Nephron progenitor cell (in vitro differentiated cells): ENCODE data around the gene TIGD3.
A peak's percentile ranks its signal among the peaks of the same experiment; 100 is the strongest.

Experiments
- DNase-seq: peaks from one replicate; pipeline ENCODE4 v3.0.0; 2021
- H3K27ac Mint-ChIP-seq: 2 replicates; pipeline ENCODE4 v1.8.0; 2021; ENCODE audit warnings: mild to moderate bottlenecking, moderate library complexity, mixed read lengths
- H3K27me3 Mint-ChIP-seq: 2 replicates; pipeline ENCODE4 v1.8.0; 2021; ENCODE audit warnings: mild to moderate bottlenecking, low read depth, mixed read lengths; ENCODE audit not compliant: poor library complexity
- H3K36me3 Mint-ChIP-seq: 2 replicates; pipeline ENCODE4 v1.8.0; 2021; ENCODE audit warnings: low read depth, mixed read lengths
- H3K4me1 Mint-ChIP-seq: 2 replicates; pipeline ENCODE4 v1.8.0; 2021; ENCODE audit warnings: mixed read lengths
- H3K4me3 Mint-ChIP-seq: 2 replicates; pipeline ENCODE4 v1.8.0; 2021; ENCODE audit warnings: mild to moderate bottlenecking, moderate library complexity, mixed read lengths
- H3K9me3 Mint-ChIP-seq: 2 replicates; pipeline ENCODE4 v1.8.0; 2021; ENCODE audit warnings: mild to moderate bottlenecking, moderate library complexity, mixed read lengths
- TF ChIP-seq, protein P1 (sequence below): fragments of 200-600 bp; sonication (generic); IDR thresholded peaks from 2 replicates; pipeline ENCODE4 v1.5.0; 2021; ENCODE audit warnings: antibody characterized with exemption

TIGD3 gene

DNA sequence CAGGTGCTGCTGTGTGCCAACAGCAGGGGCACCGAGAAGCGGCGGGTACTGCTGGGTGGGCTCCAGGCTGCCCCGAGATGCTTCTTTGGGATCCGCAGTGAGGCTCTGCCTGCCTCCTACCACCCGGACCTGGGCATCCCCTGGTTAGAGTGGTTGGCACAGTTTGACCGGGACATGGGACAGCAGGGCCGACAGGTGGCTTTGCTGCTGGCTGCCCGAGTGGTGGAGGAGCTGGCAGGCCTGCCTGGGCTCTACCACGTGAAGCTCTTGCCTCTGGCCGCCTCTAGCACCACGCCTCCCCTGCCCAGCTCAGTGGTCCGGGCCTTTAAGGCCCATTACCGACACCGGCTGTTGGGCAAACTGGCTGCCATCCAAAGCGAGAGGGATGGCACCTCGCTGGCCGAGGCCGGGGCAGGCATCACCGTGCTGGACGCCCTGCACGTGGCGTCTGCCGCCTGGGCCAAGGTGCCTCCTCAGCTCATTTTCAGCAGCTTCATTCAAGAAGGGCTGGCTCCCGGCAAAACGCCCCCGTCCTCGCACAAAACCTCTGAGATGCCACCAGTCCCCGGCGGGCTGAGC, 1.9 kb downstream of the TIGD3 start:
- TF ChIP-seq, protein P1, sequence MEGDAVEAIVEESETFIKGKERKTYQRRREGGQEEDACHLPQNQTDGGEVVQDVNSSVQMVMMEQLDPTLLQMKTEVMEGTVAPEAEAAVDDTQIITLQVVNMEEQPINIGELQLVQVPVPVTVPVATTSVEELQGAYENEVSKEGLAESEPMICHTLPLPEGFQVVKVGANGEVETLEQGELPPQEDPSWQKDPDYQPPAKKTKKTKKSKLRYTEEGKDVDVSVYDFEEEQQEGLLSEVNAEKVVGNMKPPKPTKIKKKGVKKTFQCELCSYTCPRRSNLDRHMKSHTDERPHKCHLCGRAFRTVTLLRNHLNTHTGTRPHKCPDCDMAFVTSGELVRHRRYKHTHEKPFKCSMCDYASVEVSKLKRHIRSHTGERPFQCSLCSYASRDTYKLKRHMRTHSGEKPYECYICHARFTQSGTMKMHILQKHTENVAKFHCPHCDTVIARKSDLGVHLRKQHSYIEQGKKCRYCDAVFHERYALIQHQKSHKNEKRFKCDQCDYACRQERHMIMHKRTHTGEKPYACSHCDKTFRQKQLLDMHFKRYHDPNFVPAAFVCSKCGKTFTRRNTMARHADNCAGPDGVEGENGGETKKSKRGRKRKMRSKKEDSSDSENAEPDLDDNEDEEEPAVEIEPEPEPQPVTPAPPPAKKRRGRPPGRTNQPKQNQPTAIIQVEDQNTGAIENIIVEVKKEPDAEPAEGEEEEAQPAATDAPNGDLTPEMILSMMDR = no peak
- Mint-ChIP-seq H3K9me3 (no peaks in the 10 kb centered on the region), H3K27ac (no peak overlapping the region), H3K4me1 (peaks cover 38% of the 10 kb centered on the region), H3K36me3 (peaks cover 16% of the 10 kb centered on the region), H3K27me3 (peaks cover 42% of the 10 kb centered on the region), H3K4me3 (peak overlapping the region; percentile 64)
- no peak for DNase-seq

DNA sequence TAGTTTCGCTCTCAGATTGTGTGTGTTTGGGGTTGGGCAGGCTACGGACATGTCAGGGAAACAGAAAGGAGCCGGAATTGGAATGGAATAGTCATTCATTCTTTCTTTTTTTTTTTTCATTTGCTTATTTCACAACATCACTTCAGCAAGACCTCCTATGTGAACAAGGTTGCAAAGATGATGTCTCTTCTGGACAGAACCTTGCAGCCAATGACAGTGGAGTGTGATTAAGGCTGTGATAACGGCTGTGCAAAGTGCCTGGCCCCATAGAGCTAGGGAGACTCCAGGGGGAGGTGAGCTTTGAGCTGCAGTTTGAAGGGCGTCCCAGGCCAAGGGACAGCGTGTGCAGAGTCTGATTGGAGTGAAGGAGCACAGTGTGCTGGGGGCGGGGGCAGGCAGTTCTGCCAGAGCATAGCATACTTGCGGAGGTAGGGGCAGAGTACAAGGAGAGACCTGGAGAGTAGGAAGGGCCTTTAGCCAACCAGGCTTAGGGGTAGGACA, 3.4 kb downstream of the TIGD3 start:
- no peak overlapping the region for H3K4me3 Mint-ChIP-seq
- TF ChIP-seq, protein P1 = no peak

DNA sequence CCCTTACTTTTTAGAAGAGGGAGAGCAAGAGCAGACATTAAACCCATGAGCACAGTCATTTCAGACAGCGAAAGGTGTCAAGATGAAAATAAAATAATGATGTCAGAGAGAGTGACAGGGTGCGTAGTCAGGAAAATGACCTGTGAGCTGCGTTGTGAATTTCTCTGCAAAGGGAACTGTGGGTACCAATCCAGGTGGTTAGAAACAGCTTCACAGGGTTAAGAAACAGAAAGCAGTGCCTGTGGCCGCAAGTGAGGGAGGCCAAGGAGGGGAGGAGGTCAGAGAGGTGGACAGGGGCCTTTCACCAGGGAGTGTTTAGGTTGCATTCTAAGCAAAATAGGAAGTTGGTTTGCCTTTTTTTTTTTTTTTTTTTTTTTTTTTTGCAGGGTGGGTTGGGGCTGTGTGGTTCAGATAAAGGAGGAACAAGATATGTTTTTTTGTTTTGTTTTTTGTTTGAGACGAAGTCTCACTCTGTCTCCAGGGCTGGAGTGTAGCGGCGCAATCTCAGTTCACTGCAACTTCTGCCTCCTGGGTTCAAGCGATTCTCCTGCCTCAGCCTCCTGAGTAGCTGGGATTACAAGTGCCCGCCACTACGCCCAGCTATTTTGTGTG, 7.9 kb downstream of the TIGD3 start:
- no peaks in the 10 kb centered on the region for H3K36me3 Mint-ChIP-seq
- DNase-seq = no peak
- TF ChIP-seq, protein P1 = no peak
- no peaks in the 10 kb centered on the region for H3K9me3 Mint-ChIP-seq
- H3K4me3 Mint-ChIP-seq = no peak overlapping the region
- peaks cover 21% of the 10 kb centered on the region for H3K27me3 Mint-ChIP-seq
- peaks cover 26% of the 10 kb centered on the region for H3K4me1 Mint-ChIP-seq
- H3K27ac Mint-ChIP-seq = no peak overlapping the region

More for the DNA sequence above, 3.4 kb downstream of the TIGD3 start:
- Mint-ChIP-seq H3K9me3 (no peaks in the 10 kb centered on the region), H3K27ac (no peak overlapping the region), H3K36me3 (peaks cover 2% of the 10 kb centered on the region), H3K27me3 (peaks cover 42% of the 10 kb centered on the region), H3K4me1 (peaks cover 45% of the 10 kb centered on the region)
- DNase-seq = no peak

DNA sequence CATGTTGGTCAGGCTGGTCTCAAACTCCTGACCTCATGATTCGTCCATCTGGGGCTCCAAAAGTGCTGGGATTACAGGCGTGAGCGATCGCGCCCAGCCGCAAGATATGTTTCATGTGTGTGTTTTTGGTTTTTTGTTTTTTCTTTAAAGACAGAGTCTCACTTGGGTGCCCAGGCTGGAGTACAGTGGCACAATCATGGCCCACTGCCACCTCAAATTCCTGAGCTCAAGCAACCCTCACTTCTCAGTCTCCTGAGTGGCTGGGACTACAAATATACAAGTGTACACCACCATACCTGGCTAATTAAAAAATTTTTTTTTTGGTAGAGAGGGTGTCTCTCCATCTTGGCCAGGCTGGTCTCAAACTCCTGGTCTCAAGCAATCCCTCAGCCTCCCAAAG, 8.4 kb downstream of the TIGD3 start:
- Mint-ChIP-seq H3K36me3 (no peaks in the 10 kb centered on the region), H3K4me3 (no peak overlapping the region), H3K4me1 (peaks cover 21% of the 10 kb centered on the region), H3K27me3 (peaks cover 16% of the 10 kb centered on the region), H3K9me3 (no peaks in the 10 kb centered on the region), H3K27ac (no peak overlapping the region)
- TF ChIP-seq, protein P1 = no peak
- no peak for DNase-seq

DNA sequence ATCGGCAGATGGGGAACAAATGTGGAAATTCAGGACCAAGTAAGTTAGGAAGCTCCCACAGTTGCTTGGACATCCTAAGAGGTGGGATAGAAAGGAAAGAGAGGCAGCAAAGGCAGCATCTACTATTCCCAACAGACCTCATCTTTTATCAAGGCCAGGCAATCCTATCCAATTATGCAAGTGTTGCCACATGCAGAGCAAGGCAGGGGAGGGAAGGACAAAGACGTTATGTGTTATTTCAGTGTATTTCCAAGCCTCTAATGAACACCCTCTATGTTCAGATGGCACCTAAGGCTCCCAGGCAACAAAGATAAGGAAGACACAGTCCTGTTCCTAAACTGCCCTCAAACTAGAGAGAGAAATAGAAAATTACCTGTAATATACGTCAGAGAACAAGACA, 9.2 kb downstream of the TIGD3 start:
- DNase-seq = no peak
- no peak overlapping the region for H3K27ac Mint-ChIP-seq

More for the DNA sequence above, 9.2 kb downstream of the TIGD3 start:
- Mint-ChIP-seq H3K4me1 (peaks cover 18% of the 10 kb centered on the region), H3K9me3 (no peaks in the 10 kb centered on the region), H3K4me3 (no peak overlapping the region), H3K27me3 (peaks cover 8% of the 10 kb centered on the region), H3K36me3 (no peaks in the 10 kb centered on the region)
- TF ChIP-seq, protein P1 = no peak
